LNCaP clone FGC (cell line): ENCODE measurements around the gene FOXP2.
"Not testable (repeated sequence)": the region's sequence is repeated elsewhere in the genome, so short reads cannot be mapped to it uniquely, and the experiment has no call there.

ENCODE experiments used
- DNase-seq: peaks from one replicate; pipeline ENCODE4 v3.0.0-alpha.2; 2011; ENCODE audit warnings: low read depth
- H3K4me3 ChIP-seq: 2 replicates; pipeline ENCODE4 v1.5.1; 2011; ENCODE audit warnings: mild to moderate bottlenecking, low read depth, low read length, control low read depth
- CTCF ChIP-seq: IDR thresholded peaks from 2 replicates; pipeline ENCODE4 v1.5.1; 2012; ENCODE audit warnings: mild to moderate bottlenecking; ENCODE audit not compliant: control insufficient read depth, insufficient read depth; ENCODE audit errors: extremely low read depth

The FOXP2 gene

GRCh38 chr7:114502454-114503254 lies 88.0 kb downstream of the FOXP2 start:
- no peak overlapping the region for H3K4me3 ChIP-seq
- TF ChIP-seq CTCF, result no peak
- DNase-seq, result no peak

DNA sequence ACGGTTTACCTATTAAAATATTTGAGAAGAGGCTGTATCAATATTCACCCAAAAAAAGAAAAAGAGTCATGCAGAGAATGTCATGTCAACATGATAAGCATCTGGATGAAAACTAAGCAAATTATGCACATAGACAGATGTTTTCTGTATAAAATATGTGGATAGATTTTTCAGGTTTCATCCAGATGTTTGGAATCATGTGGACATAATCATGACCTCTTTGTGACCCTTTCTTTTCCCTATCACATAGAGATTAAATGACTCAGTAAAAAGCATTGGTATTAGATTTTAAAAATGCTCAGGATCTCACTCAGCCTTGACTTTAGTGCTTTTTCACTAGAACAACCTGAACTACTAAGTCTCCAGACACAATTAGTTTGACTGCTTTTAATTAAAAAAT lies 90.0 kb downstream of the FOXP2 start:
- H3K4me3 ChIP-seq, result no peak overlapping the region
- TF ChIP-seq CTCF, result no peak
- DNase-seq, result no peak

GRCh38 chr7:114507381-114507780 lies 92.8 kb downstream of the FOXP2 start:
- no peak for DNase-seq
- no peak overlapping the region for H3K4me3 ChIP-seq
- TF ChIP-seq CTCF, result no peak

DNA sequence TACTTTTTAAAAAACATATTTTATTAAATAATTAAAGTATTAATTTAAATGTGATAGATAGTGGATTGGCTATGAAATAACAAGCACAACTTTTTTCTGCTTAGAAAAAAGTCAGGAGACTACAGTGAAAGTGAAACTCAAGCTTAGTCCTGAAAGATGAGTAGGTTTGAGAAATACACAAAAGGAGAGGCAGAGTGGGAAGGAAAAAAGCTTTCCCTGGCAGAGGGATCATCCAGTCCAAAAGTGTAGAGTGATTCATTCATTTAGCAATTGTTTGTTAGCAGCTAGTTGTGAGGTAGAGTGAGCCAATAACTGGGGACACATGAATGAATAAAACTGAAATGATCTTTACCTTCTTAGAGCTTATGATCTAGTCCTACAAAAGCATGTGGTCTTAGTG lies 93.5 kb downstream of the FOXP2 start:
- no peak for DNase-seq
- no peak overlapping the region for H3K4me3 ChIP-seq
- TF ChIP-seq CTCF, result no peak

DNA sequence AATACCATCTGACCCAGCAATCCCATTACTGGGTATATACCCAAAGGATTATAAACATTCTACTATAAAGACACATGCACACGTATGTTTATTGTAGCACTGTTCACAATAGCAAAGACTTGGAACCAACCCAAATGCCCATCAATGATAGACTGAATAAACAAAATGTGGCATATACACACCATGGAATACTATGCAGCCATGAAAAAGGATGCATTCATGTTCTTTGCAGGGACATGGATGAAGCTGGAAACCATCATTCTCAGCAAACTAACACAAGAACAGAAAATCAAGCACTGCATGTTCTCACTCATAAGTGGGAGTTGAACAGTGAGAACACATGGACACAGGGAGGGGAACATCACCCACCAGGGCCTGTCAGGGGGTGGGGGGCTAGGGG lies 96.2 kb downstream of the FOXP2 start:
- DNase-seq, H3K4me3 ChIP-seq: not testable (repeated sequence)

DNA sequence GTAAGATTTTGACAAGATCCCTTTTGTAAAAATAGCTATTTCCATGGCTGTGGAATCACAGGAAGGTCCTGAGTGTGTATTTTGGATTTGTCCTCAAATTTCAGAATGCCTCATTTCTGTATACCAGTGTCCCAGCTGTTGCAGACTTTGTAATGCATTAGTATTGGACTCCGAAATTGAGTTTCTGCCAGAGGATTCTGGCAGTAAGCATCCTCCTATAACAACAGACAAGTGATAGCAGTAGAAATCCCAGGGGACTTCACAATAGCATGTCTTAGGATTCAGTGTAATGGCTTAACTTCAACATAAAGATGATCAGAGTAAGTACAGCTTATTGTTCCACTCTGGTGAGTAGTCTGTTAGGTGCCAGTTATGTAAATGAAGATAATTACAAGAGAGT lies 104.6 kb downstream of the FOXP2 start:
- no peak overlapping the region for H3K4me3 ChIP-seq
- no peak for DNase-seq
- no peak for TF ChIP-seq CTCF

- no peak for DNase-seq
These were observed 107.5 kb downstream of the FOXP2 start for GRCh38 chr7:114522081-114522480.

More at GRCh38 chr7:114522081-114522480, 107.5 kb downstream of the FOXP2 start:
- no peak overlapping the region for H3K4me3 ChIP-seq
- TF ChIP-seq CTCF, result no peak
